Epithelial cell of prostate (primary cell): ENCODE measurements around the gene GOLGA8R.
"Not testable (repeated sequence)": the region's sequence is repeated elsewhere in the genome, so short reads cannot be mapped to it uniquely, and the experiment has no call there.

ENCODE experiments used
- DNase-seq: peaks from one replicate; pipeline ENCODE4 v3.0.0-alpha.2; 2011; ENCODE audit warnings: low read depth, low spot score
- H3K27ac ChIP-seq: fragments of 450-650 bp; 2 replicates; pipeline ENCODE4 v1.5.1; 2017; ENCODE audit warnings: mild to moderate bottlenecking

The GOLGA8R gene

DNA sequence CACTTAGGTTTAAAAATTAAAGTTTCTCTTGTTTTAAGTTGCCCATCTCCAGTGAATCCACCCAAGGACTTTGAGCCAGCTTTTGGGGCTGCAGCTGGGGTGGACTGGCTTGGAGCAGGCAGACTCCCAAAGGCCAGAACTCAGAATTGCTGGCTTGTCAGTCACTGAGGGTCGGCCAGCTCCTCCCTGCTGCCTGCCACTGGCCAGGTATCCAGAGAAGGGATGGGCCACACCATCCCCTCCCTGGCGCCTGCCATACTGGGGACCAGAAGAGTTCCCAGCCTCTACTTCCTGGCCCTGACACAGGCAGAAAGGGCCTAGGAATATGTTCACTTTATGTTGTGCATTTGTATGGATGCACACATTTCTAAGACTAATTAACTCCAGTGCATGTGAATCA, 53.1 kb downstream of the GOLGA8R start:
- DNase-seq, H3K27ac ChIP-seq: not testable (repeated sequence)

DNA sequence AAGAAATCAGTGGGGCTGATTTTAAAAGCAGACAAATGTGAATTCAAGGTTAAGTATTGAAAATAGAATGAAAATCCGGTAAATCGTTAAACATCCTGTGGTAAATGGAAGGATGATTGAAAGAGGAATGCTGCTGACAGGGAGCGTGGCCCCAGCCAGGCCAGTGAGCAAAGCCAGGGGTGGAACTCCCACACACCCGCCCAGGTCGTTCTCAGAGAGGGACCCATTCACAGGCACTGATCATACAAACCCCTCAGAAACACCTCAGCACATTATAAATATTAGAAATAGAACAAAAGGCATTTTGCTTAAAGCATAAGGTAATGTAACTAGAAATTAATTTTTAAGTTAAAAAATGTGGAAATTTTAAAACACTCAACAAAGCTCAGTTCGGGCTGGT, 59.0 kb downstream of the GOLGA8R start:
- not testable (repeated sequence) for DNase-seq, H3K27ac ChIP-seq
